ENCODE data around the gene SLC22A5.

- TF ChIP-seq POLR2A (IDR thresholded peaks at IDR 0.05) (no peak), POLR2AphosphoS5 (IDR thresholded peaks at IDR 0.05) (no peak)
Measured at GRCh38 chr5:132362086-132362485, 7.4 kb upstream of the SLC22A5 start.

Data from breast epithelium (tissue), 3 donors.